ENCODE measurements around the gene ESRRB.

DNA sequence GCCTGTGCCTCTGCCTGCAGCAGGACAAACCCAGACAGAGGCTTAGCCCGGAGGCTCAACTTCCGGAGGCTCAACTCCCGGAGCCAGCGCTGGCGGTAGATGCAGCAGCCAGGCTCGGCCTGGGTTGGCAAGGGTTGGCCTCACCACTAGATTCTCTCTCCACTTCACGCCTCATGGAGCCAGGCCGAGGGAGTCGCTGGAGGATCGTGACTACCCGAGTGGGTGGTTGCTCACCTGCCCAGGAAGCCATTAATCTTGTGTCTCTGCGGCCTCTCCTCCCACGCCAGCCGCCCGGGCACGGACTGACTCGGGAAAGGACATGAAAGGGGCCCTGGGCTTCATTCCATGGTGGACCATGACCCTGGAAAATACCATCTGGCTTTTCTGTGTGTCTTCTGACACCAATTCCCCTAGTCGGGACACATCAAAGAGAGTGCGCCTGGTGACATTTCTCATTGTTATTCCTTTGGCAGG lies 20.8 kb downstream of the ESRRB start:
- TF ChIP-seq EZH2phosphoT487 (IDR thresholded peaks at IDR 0.05; ENCODE audit: borderline replicate concordance, low read depth, low read length) = no peak
- TF ChIP-seq, protein P1, sequence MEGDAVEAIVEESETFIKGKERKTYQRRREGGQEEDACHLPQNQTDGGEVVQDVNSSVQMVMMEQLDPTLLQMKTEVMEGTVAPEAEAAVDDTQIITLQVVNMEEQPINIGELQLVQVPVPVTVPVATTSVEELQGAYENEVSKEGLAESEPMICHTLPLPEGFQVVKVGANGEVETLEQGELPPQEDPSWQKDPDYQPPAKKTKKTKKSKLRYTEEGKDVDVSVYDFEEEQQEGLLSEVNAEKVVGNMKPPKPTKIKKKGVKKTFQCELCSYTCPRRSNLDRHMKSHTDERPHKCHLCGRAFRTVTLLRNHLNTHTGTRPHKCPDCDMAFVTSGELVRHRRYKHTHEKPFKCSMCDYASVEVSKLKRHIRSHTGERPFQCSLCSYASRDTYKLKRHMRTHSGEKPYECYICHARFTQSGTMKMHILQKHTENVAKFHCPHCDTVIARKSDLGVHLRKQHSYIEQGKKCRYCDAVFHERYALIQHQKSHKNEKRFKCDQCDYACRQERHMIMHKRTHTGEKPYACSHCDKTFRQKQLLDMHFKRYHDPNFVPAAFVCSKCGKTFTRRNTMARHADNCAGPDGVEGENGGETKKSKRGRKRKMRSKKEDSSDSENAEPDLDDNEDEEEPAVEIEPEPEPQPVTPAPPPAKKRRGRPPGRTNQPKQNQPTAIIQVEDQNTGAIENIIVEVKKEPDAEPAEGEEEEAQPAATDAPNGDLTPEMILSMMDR (conservative IDR thresholded peaks at IDR 0.05; ENCODE audit: low read length) = no peak
